AG09319 (cell line): ENCODE results near the gene ARHGEF6.

Experiments
- DNase-seq: peaks from one replicate; pipeline ENCODE4 v3.0.0-alpha.2; 2010; ENCODE audit warnings: low read depth; ENCODE audit errors: extremely low read depth
- CTCF ChIP-seq: IDR thresholded peaks from 2 replicates; pipeline ENCODE4 v1.5.1; 2011; ENCODE audit warnings: low read depth, mild to moderate bottlenecking, inconsistent platforms, low read length, moderate library complexity

Gene ARHGEF6

GRCh38 chrX:136745215-136746173 is 35.2 kb downstream of the ARHGEF6 start:
- no peak for TF ChIP-seq CTCF
- no peak for DNase-seq

GRCh38 chrX:136742721-136743379 is 37.9 kb downstream of the ARHGEF6 start:
- no peak for DNase-seq
- TF ChIP-seq CTCF: no peak

- DNase-seq: no peak
- no peak for TF ChIP-seq CTCF
Measured at GRCh38 chrX:136738049-136738729, 42.5 kb downstream of the ARHGEF6 start.

GRCh38 chrX:136736690-136737089 is 44.0 kb downstream of the ARHGEF6 start:
- no peak for TF ChIP-seq CTCF
- no peak for DNase-seq

GRCh38 chrX:136735601-136736000 is 45.1 kb downstream of the ARHGEF6 start:
- no peak for TF ChIP-seq CTCF
- no peak for DNase-seq

- no peak for DNase-seq
Measured at GRCh38 chrX:136733613-136734012, 47.1 kb downstream of the ARHGEF6 start.

More at GRCh38 chrX:136733613-136734012, 47.1 kb downstream of the ARHGEF6 start:
- no peak for TF ChIP-seq CTCF
